HG03575 (cell line): Measurements from ENCODE around the gene ZP1.
"Not testable (repeated sequence)": the region's sequence is repeated elsewhere in the genome, so short reads cannot be mapped to it uniquely, and the experiment has no call there.

Experiments
- ATAC-seq: cut with Tn5 transposase; IDR thresholded peaks from one replicate; pipeline ENCODE4 v1.9.1; 2021; ENCODE audit not compliant: unreplicated experiment, insufficient number of reproducible peaks, low FRiP score; ENCODE audit errors: extremely low read depth

ZP1 gene

DNA sequence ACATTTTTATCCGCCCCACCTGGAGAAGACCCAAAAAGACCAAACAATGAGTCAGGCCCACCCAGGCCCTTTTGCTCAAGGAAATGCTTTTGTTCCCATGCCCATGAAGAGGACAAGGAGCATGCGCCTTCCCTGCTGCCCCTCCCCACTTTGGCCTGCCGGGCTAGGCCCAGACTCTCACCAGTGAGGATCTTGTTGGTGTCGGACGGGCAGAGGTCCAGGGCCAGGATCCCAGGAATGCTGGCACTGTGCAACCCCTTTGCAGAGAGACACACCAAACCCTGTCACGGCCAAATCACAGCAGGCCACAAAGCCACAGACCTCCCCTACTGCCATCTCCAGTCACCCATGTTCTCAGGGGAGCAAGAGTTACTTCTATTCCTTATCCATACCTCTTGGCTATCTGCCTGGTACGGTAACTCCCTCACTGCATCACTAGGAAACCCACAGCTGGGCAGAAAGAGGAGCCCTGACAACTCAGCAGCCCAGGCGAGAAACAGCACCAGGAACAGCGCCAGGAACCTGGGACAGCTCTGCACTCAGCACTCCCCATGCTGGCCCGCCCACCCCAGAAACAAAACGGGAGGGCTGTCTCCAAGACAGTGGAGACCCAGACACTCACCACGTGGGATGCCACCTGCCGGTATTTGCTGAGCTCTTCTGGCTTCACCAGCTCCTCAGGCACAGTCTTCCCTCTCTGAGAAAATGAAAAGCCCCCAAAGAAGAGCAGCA lies 33.5 kb downstream of the ZP1 start:
- no peak for ATAC-seq

DNA sequence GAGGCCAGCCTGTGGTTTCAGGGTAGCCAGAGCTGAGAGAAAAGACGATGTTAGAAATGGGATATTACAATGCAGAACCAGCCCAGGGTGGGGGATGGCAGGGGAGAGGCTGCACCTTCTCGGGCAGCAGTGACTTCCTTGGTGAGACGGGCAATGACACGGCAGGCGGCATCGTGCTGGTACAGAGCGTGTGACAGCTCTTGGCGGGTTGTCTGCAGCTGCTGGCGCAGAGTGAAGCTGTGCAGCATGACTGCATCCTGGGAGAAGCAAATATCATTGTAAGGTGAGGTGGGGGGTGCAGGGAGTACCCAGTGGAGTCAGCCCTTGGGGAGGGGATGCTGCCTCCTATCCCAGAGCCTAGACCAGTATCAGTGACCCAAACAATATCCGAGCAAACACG lies 35.3 kb downstream of the ZP1 start:
- no peak for ATAC-seq

DNA sequence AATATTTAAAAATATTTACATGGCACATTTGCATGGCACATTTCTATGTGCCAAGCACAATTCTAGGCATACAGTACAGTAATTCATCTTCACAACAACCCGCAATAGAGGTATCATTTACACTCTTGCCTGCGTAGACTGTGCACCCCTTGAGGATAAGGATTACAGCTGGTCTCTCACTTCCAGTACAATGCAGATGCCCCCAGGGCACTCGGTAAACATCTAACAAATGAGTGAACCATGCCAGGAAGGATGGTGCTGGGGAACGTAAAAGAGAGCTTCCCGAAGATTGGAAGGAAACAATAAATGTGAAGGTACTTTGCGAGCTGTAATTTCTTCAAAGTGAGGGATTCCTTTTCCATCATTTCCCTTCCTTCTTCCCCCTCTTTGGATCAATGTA lies 37.7 kb downstream of the ZP1 start:
- no peak for ATAC-seq

DNA sequence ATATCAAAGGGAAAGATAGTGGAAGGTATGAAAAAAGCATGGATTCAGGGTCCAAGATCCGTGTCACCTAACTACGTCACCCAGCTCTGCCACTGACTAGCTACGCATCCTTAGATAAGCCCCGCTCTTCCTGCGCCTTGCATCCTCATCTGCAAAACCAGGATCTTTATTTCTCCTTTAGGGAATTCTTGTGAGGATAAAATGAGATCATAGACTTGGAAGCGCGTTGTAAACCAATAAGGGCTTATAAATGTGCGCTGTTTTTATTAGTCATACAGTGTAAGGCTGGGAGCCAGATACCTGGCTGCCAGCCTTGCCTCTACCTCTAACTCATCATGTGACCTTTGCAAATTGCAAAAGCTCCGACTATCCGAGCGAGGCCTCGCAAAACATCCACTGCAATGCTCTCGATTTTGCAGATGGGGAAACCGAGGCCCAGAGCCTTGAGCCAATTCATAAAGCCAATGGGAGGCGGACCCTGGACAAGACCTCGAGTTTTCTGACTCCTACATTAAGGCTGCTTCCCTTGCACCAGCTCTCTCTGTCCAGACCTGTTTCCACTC lies 38.3 kb downstream of the ZP1 start:
- no peak for ATAC-seq

DNA sequence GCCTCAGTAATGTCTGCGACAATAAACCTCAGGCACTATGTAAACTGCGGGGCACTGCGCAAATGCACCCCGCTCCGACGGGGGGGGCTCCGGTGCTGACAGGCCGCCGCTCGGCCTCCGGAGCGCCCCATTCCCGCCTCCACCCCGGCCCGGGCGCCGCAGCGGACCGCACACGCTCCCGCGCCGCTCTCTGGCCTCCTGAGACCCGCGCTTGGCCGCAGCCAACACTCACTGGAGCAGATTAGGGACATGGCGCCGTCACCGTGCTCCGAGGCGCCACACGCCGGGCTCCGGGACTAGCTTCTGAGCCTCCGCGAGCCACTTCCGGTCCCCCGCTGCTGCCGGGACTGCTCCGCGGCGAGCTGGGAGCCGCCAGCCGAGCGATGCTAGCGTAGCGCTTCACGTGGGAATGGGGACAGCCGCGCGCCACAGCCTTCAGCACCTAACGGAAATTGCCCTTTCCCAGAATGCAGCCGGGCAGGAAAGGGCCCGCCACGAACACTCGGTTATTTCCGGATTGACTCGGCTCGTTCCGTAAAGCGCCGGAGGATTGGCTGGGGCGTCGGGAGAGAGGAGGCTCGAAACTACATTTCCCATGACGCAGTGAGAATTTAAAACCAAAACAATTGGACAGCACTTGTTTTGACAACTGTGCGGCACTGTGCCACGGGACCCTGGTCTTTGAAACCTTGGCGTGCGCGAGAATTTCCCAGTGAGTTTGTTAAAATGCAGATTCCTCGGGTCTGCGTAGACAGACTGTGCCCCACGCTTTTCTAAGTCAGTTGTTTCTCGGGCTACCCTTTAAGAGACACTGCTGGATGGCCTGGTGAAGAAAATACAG lies 39.0 kb downstream of the ZP1 start, which contains the start of gene PRPF19:
TSS of gene PRPF19 (minus strand) at position 454 of the 841 bp plus-strand sequence. CDS start at position 251, 203 bp downstream.
- peak; percentile 44 for ATAC-seq

DNA sequence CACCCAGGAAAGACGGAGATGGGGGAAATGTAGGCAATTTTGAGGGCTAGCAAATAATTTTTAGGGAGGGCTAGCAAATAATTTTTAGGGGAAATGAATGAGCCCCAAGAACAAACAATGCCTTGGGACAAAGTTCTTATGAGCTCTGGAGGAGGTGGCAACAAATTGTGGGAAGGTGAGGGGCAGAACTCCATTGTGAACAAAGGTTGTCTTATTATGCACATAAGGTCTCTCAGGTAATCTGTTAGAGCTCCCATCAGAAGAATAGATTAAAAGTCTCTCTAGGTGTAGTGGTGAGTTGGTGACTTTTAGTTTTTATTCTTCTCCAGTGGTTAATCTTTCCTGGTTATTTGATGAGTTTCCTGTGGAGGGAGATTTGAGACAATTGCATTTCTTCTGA lies 41.5 kb downstream of the ZP1 start:
- ATAC-seq = no peak

DNA sequence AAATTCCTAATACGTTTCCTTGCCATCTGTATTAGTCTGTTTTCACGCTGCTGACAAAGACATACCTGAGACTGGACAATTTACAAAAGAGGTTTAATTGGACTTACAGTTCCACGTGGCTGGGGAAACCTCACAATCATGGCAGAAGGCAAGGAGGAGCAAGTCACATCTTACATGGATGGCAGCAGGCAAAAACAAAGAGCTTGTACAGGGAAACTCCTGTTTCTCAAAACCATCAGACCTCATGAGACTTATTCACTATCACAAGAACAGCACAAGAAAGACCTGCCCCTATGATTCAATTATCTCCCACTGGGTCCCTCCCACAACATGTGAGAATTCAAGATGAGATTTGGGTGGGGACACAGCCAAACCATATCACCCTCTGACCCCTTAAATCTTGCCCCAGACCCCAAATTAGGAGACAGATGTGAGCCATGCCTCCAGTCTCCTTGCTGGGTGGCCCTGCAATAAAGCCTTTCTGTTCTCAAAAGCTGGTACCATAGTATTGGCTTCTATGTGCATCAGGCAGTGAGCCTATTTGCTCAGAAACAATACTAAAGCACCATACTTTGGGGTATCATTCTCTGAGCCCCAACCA lies 42.4 kb downstream of the ZP1 start:
- ATAC-seq = not testable (repeated sequence)

DNA sequence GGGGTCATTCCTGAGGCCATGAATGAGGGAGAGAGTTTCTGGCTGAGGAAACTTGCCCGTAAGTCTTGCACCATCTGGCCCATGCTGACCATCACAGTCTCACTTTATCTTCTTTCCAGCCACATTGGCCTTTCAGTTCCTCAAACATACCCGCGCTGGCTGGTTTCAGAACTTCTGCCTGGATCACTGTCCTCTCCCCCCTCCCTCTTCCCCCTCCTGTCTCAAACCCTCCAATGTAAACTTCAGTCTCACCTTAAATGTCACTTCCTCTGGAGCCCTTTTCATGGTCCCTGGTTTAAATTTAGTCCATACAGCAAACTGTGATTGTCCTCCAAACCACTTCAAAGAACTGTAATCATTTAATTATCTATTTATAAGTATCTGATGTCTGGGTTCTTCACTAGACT lies 42.9 kb downstream of the ZP1 start:
- no peak for ATAC-seq

DNA sequence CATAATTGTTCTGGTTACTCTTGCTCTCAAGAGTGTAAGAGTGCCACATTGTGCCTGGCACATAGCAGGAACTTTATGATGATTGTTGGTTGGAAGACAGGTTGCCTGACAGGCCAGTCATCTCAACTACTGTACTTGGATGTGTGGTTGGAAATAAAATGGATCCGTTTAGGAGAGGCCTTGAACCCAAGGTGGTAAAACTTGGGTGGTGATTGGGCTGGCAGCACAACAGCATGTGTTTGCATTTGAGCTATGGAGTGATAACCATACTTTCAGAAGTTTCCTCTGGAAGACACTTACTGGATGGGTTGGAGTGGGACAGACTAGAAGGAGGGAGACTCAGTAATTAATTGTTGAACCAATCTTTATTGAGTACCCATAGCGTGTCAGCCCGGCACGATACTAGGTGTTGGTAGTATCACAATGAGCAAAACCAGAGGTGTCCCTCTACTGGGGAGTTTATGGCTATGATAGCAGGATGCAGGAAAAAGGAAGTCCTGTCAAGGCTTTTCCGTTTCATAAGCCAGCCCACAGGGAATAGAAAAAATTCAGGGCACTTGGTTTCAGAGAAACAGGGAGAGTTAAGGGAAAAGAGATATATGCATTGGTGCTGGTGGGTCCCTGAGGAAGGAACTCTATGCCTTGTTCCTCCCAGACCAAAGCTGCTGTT lies 43.5 kb downstream of the ZP1 start:
- no peak for ATAC-seq

DNA sequence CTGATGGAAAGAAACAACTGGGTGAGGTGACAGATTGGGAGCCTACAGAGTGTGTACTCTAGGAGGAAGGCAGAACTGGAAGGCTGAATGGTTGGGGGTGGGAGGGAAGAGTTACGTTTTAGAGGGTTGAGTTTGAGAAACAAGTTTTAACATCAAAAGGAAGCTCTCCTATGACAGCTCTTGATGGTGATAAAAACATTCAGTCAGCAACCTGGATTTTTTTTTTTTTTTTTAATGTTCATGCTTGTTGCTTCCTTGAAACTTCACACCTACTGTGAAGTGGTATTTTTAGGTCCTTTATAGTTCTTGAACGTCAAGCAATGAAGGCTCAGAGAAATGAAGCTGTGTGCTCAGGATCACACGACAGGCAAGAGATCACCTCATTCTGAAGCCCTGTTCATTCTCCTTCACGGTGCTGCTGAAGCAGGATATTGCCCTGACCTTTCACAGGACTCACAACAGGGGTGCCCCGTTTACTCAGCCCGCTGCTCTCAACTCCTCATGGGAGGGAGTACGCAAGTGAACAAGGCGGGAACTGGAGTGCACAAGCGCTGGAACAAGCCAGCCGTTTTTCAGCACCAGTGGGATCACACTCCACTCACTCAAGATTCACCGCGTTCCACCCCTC lies 45.0 kb downstream of the ZP1 start:
- no peak for ATAC-seq

DNA sequence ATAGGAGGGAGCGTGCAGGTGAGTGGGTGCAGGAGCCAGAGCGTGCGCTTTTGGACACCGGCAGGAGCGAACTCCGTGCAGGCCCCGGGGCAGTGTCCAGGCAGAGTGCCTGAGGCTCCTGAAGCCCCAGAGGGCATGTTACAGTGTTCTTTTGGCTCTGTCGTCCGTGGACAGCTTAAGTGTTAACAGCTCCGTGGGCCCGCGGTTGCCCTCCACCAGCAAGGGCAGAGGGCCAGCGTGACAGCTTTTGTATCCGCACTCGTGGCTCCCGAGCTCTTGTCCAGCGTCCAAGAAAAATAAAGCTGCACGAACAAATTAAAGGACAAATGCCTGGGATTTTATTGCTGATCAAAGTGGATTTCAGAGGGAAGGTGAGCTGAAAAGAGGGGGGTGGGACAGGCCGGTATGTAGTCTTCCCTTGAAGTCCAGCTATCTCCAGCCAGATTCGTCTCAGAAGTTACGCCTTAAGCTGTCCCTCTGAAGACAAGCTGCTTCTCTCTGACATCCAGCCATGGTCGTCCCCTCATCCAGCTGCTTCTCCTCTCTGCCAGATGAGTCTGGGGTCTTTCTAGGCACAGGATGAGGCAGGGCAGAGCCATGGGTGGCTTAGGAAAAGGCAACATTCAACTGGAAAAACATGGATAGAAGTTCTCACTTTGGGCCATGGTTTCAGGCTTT lies 45.6 kb downstream of the ZP1 start:
- no peak for ATAC-seq

DNA sequence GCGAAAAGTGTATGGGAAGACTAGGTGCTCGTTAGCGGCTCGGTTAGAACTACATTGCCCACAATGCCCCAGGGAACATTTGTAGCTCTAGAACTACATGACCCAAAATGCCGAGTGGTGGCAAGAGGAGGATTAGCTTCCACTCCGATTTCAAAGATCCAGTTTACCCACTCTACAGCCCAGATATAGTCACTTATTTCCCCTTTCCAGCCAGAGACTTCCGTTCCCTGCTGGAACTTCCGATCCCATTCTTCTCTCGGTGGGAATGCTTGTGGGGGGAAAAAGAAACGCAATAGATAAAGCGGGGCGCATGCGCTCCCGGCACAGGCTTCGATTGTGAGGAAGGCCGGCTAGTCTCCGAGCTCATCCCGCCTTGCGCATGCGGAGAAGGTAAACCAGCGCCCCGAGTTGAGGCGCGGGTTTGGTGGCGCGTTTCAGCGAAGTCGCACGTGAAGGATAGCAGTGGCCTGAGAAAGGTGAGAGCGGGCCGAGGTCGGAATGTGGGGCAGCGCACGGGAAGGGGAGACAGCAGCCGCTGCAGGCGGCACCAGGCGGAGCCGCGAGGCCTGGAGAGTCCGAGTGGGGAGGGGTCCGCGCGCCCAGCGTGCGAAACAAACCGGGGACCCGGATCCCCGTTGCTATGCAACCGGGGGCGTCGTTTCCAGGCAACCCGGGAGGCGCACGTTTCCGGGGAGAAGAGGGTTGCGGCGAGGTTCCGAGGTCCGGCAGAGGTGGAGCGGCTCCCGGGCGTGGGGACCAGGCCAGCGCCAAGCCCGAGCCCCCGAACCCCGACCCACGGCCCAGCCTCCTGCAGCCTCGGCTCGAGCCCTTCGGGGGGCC lies 46.7 kb downstream of the ZP1 start, which contains the start of gene TMEM109:
TSS of gene TMEM109 (plus strand) at position 366 of the 840 bp plus-strand sequence. CDS start 5,536 bp downstream, outside the sequence.
- peak; percentile 25 for ATAC-seq

DNA sequence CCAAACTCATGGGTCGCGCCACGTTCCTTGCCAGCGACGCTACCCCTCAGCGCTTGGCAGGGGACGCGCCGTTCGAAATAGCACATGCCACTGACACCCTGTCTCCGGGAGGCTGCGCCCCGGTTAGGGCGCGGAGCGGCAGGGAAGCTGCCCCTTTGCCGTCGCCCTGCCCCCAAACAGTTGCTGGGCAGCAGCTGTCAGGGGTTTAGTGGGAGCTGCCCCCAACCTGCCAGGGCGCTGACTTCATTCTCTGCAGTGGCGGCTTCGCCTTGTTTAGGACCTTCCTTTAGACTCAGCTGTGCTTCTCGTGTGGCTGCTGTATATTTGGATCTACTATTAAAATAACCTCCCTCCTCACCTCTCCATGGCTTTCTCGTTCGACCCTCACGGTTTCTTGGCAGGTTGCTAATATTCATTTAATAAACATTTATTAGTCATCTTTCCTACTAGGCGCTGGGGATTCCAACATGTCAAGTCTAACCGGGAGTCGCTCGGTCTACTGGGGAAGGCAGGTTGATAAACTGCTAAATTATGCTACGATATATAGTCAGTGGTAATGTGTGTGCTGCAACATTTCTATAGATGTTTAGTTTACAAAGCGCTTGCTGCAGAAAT lies 47.4 kb downstream of the ZP1 start:
- ATAC-seq = no peak

DNA sequence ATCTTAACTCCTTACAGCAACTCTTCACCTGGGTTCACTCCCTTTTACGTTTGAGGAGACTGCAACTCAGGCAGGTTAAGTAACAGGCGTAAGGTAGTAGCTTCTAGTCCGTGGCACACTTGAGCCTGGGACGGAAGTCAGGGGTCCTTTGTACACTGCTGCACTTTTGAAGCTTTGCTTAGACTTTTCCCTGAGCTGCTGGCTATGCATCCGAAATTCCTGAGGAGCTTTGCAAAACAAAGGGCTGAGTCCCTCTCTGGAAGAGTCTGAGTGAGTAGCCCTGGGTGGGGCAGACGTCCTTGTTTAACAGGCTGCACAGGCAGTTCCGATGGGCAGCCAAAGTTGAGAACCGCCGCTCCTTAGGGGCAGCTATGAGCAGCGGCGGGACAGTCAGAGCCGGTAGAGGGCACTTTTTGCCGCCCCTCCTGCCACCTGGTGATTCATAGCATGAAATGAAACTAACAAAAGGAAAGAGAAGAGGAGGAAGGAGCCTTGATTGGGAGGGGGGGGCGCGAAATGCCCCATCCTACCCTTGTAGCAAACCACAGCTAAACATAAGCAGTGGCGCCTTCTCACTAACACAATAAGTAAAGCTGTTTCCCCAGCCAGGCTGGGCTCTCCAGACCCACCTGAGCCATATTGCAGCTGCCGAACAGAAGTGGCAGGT lies 48.0 kb downstream of the ZP1 start:
- no peak for ATAC-seq

DNA sequence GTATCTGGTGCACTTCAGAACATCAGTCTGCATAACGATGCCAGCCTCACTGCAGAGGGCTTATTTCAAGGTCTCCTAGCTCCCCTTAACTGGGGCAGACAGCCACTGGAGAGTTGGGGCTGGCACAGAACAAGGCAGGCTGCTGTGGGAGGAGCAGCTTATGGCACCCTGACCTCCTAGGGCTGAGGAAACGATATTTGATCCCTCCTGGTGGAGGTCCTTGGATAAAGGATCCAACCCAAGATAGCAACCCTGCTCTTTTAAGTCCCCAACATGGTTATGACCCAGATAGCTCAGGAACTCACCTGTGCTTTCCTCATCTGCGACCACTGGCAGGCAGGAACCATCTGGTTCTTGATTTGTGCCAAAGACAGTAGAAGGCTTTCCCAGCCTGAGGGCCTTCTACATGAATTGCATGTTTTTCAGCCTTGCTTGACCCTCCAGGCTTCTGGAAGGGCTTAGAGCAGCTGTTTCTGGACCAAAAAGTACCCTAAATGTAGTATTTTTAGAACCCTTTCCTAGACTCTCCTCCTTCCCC lies 49.4 kb downstream of the ZP1 start:
- ATAC-seq = no peak

DNA sequence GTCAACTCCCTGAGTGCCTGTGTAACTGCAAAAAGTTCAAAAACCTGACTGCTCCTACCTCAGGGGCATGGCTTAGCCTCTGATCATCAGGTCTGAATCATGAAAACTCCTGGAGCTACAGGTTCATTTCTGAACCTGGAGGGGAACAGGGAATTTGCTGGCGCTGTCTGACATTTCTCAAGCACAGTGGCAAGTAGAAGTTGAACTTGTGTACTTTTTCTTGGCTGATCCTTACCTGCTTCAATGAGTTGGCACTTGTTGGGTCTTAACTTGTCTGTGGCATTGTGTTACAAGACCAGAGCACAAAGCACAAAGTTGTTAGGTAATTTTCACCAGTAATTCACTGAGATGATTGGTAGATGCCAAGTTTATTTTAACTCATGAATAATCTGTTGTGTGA lies 49.9 kb downstream of the ZP1 start:
- ATAC-seq = no peak
